HEK293 (cell line): ENCODE measurements around the gene PIGP.

ENCODE experiments used
- BCL11A ChIP-seq: fragments of 450-650 bp; formaldehyde crosslinking; IDR thresholded peaks from 2 replicates; pipeline ENCODE4 v1.5.1; 2016; ENCODE audit warnings: low read depth, missing biosample characterization, missing genetic modification characterization
- KLF1 ChIP-seq: fragments of 450-650 bp; formaldehyde crosslinking; IDR thresholded peaks from 2 replicates; pipeline ENCODE4 v1.5.1; 2016; ENCODE audit warnings: missing biosample characterization, missing genetic modification characterization
- KLF7 ChIP-seq: fragments of 450-650 bp; formaldehyde crosslinking; IDR thresholded peaks from 2 replicates; pipeline ENCODE4 v1.5.1; 2016; ENCODE audit warnings: missing biosample characterization, missing genetic modification characterization, borderline replicate concordance
- KLF8 ChIP-seq: fragments of 450-650 bp; formaldehyde crosslinking; IDR thresholded peaks from 2 replicates; pipeline ENCODE4 v1.5.1; 2016; ENCODE audit warnings: missing biosample characterization, missing genetic modification characterization
- PRDM2 ChIP-seq: fragments of 450-650 bp; formaldehyde crosslinking; IDR thresholded peaks from 2 replicates; pipeline ENCODE4 v1.5.1; 2016; ENCODE audit warnings: missing biosample characterization, missing genetic modification characterization, borderline replicate concordance
- SP2 ChIP-seq: fragments of 450-650 bp; formaldehyde crosslinking; IDR thresholded peaks from 2 replicates; pipeline ENCODE4 v1.5.1; 2016; ENCODE audit warnings: missing biosample characterization, missing genetic modification characterization
- TCF7L2 ChIP-seq: IDR thresholded peaks from 2 replicates; pipeline ENCODE4 v1.6.1; 2011; ENCODE audit warnings: low read depth, mild to moderate bottlenecking, inconsistent platforms, low read length, moderate library complexity, borderline replicate concordance
- ZBTB48 ChIP-seq: fragments of 450-650 bp; formaldehyde crosslinking; IDR thresholded peaks from 2 replicates; pipeline ENCODE4 v1.5.1; 2016; ENCODE audit warnings: missing biosample characterization, missing genetic modification characterization
- ZFHX2 ChIP-seq: fragments of 450-650 bp; formaldehyde crosslinking; conservative IDR thresholded peaks from 2 replicates; pipeline ENCODE4 v1.5.1; 2016; ENCODE audit warnings: missing biosample characterization, missing genetic modification characterization
- ZNF112 ChIP-seq: fragments of 450-650 bp; formaldehyde crosslinking; IDR thresholded peaks from 2 replicates; pipeline ENCODE4 v1.5.0; 2017; ENCODE audit warnings: missing biosample characterization, missing genetic modification characterization
- ZNF133 ChIP-seq: fragments of 450-650 bp; formaldehyde crosslinking; IDR thresholded peaks from 2 replicates; pipeline ENCODE4 v1.5.1; 2016; ENCODE audit warnings: missing biosample characterization, missing genetic modification characterization
- ZNF140 ChIP-seq: fragments of 450-650 bp; formaldehyde crosslinking; IDR thresholded peaks from 2 replicates; pipeline ENCODE4 v1.5.1; 2016; ENCODE audit warnings: missing biosample characterization, missing genetic modification characterization
- ZNF280C ChIP-seq: fragments of 450-650 bp; formaldehyde crosslinking; IDR thresholded peaks from 2 replicates; pipeline ENCODE4 v1.5.1; 2016; ENCODE audit warnings: missing biosample characterization, missing genetic modification characterization
- ZNF324 ChIP-seq: fragments of 450-650 bp; formaldehyde crosslinking; IDR thresholded peaks from 2 replicates; pipeline ENCODE4 v1.5.1; 2016; ENCODE audit warnings: missing biosample characterization, missing genetic modification characterization
- ZNF341 ChIP-seq: fragments of 450-650 bp; formaldehyde crosslinking; IDR thresholded peaks from 2 replicates; pipeline ENCODE4; 2016; ENCODE audit warnings: low read depth, missing biosample characterization, missing genetic modification characterization
- ZNF510 ChIP-seq: fragments of 450-650 bp; formaldehyde crosslinking; IDR thresholded peaks from 2 replicates; pipeline ENCODE4 v1.5.1; 2018; ENCODE audit warnings: mild to moderate bottlenecking, missing genetic modification characterization, missing biosample characterization; ENCODE audit not compliant: insufficient replicate concordance
- ZSCAN16 ChIP-seq: fragments of 450-650 bp; formaldehyde crosslinking; IDR thresholded peaks from 2 replicates; pipeline ENCODE4 v1.5.1; 2016; ENCODE audit warnings: missing biosample characterization, missing genetic modification characterization
- TF ChIP-seq, protein P1 (sequence below): fragments of 450-650 bp; formaldehyde crosslinking; IDR thresholded peaks from 2 replicates; pipeline ENCODE4 v1.5.1; 2017; ENCODE audit warnings: missing biosample characterization, missing genetic modification characterization
- TF ChIP-seq, protein P2 (sequence below): fragments of 450-650 bp; formaldehyde crosslinking; IDR thresholded peaks from 2 replicates; pipeline ENCODE4 v1.5.1; 2017; ENCODE audit warnings: missing biosample characterization, missing genetic modification characterization
- TF ChIP-seq, protein P3 (sequence below): fragments of 450-650 bp; formaldehyde crosslinking; IDR thresholded peaks from 2 replicates; pipeline ENCODE4 v1.5.1; 2016; ENCODE audit warnings: missing biosample characterization, missing genetic modification characterization
- TF ChIP-seq, protein P4 (sequence below): fragments of 450-650 bp; IDR thresholded peaks from 2 replicates; pipeline ENCODE4 v1.5.1; 2018; ENCODE audit warnings: missing biosample characterization, mild to moderate bottlenecking, missing genetic modification characterization
- TF ChIP-seq, protein P5 (sequence below): fragments of 450-650 bp; formaldehyde crosslinking; IDR thresholded peaks from 2 replicates; pipeline ENCODE4 v1.5.1; 2016; ENCODE audit warnings: missing biosample characterization, missing genetic modification characterization

Gene PIGP

DNA sequence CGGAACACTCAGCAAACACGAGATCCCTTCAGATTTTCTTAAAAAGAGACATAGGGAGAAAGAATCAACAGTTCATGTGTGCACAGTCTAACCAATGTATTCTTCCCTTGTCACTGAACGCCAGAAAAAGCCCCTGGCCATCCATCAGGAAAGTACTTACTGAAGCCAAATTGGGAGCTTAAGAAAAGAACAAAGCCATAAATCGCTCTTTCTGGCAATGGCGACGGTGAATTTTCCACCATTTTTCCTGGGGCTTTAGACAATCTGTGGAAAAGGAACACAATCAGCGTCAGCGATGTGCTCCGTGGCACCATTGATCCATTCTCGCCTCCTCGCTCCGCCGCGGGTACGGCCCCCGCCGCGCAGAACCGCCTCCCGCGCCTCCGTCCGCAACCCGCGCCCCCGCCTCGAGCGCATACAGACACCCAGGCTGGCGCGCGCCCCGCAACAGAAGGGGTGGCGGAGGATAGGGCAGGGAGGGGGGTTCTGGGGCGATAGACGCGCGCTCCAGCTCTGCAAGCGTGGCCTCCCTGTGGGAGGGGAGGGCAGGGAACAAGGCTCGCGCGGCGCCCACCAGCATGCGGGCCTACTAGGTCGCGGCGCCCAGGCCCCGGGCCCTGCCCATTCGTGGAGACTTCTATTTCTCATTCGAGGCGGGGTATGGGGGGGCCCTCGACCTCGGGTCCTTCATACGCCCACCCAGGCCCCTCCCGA lies 440 bp downstream of the PIGP start (continued):
- TF ChIP-seq, protein P1, sequence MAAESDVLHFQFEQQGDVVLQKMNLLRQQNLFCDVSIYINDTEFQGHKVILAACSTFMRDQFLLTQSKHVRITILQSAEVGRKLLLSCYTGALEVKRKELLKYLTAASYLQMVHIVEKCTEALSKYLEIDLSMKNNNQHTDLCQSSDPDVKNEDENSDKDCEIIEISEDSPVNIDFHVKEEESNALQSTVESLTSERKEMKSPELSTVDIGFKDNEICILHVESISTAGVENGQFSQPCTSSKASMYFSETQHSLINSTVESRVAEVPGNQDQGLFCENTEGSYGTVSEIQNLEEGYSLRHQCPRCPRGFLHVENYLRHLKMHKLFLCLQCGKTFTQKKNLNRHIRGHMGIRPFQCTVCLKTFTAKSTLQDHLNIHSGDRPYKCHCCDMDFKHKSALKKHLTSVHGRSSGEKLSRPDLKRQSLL (tag by site-specific recombination), result peak; percentile 47; the same call in 1 of the 2 replicates
- peak; percentile 90 for TF ChIP-seq ZNF324 (tag by site-specific recombination)
- TF ChIP-seq SP2 (tag by site-specific recombination), result peak; percentile 60; the same call in 1 of the 2 replicates
- TF ChIP-seq, protein P2, sequence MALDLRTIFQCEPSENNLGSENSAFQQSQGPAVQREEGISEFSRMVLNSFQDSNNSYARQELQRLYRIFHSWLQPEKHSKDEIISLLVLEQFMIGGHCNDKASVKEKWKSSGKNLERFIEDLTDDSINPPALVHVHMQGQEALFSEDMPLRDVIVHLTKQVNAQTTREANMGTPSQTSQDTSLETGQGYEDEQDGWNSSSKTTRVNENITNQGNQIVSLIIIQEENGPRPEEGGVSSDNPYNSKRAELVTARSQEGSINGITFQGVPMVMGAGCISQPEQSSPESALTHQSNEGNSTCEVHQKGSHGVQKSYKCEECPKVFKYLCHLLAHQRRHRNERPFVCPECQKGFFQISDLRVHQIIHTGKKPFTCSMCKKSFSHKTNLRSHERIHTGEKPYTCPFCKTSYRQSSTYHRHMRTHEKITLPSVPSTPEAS, result peak; percentile 36; the same call in 1 of the 2 replicates
- TF ChIP-seq, protein P3, sequence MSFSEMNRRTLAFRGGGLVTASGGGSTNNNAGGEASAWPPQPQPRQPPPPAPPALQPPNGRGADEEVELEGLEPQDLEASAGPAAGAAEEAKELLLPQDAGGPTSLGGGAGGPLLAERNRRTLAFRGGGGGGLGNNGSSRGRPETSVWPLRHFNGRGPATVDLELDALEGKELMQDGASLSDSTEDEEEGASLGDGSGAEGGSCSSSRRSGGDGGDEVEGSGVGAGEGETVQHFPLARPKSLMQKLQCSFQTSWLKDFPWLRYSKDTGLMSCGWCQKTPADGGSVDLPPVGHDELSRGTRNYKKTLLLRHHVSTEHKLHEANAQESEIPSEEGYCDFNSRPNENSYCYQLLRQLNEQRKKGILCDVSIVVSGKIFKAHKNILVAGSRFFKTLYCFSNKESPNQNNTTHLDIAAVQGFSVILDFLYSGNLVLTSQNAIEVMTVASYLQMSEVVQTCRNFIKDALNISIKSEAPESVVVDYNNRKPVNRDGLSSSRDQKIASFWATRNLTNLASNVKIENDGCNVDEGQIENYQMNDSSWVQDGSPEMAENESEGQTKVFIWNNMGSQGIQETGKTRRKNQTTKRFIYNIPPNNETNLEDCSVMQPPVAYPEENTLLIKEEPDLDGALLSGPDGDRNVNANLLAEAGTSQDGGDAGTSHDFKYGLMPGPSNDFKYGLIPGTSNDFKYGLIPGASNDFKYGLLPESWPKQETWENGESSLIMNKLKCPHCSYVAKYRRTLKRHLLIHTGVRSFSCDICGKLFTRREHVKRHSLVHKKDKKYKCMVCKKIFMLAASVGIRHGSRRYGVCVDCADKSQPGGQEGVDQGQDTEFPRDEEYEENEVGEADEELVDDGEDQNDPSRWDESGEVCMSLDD (tag by site-specific recombination), result peak; percentile 94
- peak; percentile 50; the same call in 1 of the 2 replicates for TF ChIP-seq ZBTB48 (tag by site-specific recombination)
- TF ChIP-seq KLF7 (tag by site-specific recombination), result 0 out of 2 replicates have a peak, but pooled peaks have one; percentile 56
- no peak for TF ChIP-seq ZNF510 (tag by site-specific recombination)
- no peak for TF ChIP-seq ZNF140 (tag by site-specific recombination)
- TF ChIP-seq, protein P4, sequence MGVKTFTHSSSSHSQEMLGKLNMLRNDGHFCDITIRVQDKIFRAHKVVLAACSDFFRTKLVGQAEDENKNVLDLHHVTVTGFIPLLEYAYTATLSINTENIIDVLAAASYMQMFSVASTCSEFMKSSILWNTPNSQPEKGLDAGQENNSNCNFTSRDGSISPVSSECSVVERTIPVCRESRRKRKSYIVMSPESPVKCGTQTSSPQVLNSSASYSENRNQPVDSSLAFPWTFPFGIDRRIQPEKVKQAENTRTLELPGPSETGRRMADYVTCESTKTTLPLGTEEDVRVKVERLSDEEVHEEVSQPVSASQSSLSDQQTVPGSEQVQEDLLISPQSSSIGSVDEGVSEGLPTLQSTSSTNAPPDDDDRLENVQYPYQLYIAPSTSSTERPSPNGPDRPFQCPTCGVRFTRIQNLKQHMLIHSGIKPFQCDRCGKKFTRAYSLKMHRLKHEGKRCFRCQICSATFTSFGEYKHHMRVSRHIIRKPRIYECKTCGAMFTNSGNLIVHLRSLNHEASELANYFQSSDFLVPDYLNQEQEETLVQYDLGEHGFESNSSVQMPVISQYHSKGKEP, result no peak
- peak; percentile 96 for TF ChIP-seq ZFHX2 (tag by site-specific recombination)
- TF ChIP-seq ZNF341 (tag by site-specific recombination), result peak; percentile 46; the same call in 1 of the 2 replicates
- no peak for TF ChIP-seq PRDM2 (tag by site-specific recombination)
- TF ChIP-seq ZNF280C (tag by site-specific recombination), result no peak
- peak; percentile 80 for TF ChIP-seq KLF1 (tag by site-specific recombination)
- TF ChIP-seq, protein P5, sequence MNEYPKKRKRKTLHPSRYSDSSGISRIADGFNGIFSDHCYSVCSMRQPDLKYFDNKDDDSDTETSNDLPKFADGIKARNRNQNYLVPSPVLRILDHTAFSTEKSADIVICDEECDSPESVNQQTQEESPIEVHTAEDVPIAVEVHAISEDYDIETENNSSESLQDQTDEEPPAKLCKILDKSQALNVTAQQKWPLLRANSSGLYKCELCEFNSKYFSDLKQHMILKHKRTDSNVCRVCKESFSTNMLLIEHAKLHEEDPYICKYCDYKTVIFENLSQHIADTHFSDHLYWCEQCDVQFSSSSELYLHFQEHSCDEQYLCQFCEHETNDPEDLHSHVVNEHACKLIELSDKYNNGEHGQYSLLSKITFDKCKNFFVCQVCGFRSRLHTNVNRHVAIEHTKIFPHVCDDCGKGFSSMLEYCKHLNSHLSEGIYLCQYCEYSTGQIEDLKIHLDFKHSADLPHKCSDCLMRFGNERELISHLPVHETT (tag by site-specific recombination), result 0 out of 2 replicates have a peak, but pooled peaks have one; percentile 15
- no peak for TF ChIP-seq ZNF112 (tag by site-specific recombination)
- TF ChIP-seq ZSCAN16 (tag by site-specific recombination), result no peak
- TF ChIP-seq TCF7L2, result no peak
- TF ChIP-seq KLF8 (tag by site-specific recombination), result peak; percentile 95
- TF ChIP-seq BCL11A (tag by site-specific recombination), result no peak
- no peak for TF ChIP-seq ZNF133
